ENCODE data around the gene PLCB3. TPM values are rescaled to one million over a fixed set of nuclear protein-coding genes. Genes with fewer than 3 reads are reported as not detected.
"Not testable (repeated sequence)": the region's sequence is repeated elsewhere in the genome, so short reads cannot be mapped to it uniquely, and the experiment has no call there.

PLCB3 gene
- total and polyA plus RNA-seq, 5 donors from 2014 or later, result 0.10 to 3.6 (median 0.31) TPM

GRCh38 chr11:64245797-64246620, 5.3 kb upstream of the PLCB3 start:
- Histone ChIP-seq H3K27ac (ENCODE audit: insufficient read depth, low read length, poor library complexity, severe bottlenecking) (peak overlapping the region; percentile 55), H3K27me3 (ENCODE audit: control insufficient read depth, insufficient read depth, low read length) (no peaks in the 10 kb centered on the region), H3K36me3 (ENCODE audit: control insufficient read depth, insufficient read depth, low read length) (peaks cover 4% of the 10 kb centered on the region), H3K4me1 (ENCODE audit: control insufficient read depth, insufficient read depth, low read length, poor library complexity, severe bottlenecking) (peaks cover 57% of the 10 kb centered on the region), H3K9me3 (ENCODE audit: control insufficient read depth in 2 of 2, low read length in 2 of 2) (no peaks in the 10 kb centered on the region), H3K4me3 (ENCODE audit: low read depth, low read length) (peak overlapping the region; percentile 37)
- DNase-seq (peak; percentile 38 to 62 (median 50)), ATAC-seq (ENCODE audit: low read depth in 2 of 2) (no peak)
- peaks cover 0 to 52% (median 21%) of the 10 kb centered on the region in 4 donors for H3K4me1 Mint-ChIP-seq
- H3K4me3 Mint-ChIP-seq, result peak overlapping the region; percentile 83 to 91 (median 86)
- H3K9me3 Mint-ChIP-seq, result peaks cover 0 to 2% (median 0%) of the 10 kb centered on the region in 7 donors
- H3K27ac Mint-ChIP-seq, result peak overlapping the region in 2 of 3 donors; percentile 48 to 85
- no peaks in the 10 kb centered on the region for H3K36me3 Mint-ChIP-seq
- H3K27me3 Mint-ChIP-seq, result no peaks in the 10 kb centered on the region

- not testable (repeated sequence) for H3K9me3 ChIP-seq (ENCODE audit: control insufficient read depth in 2 of 2, low read length in 2 of 2); H3K36me3 ChIP-seq (ENCODE audit: control insufficient read depth, insufficient read depth, low read length); DNase-seq; H3K27ac Mint-ChIP-seq; H3K27ac ChIP-seq (ENCODE audit: insufficient read depth, low read length, poor library complexity, severe bottlenecking); H3K4me3 ChIP-seq (ENCODE audit: low read depth, low read length); H3K36me3 Mint-ChIP-seq; H3K27me3 ChIP-seq (ENCODE audit: control insufficient read depth, insufficient read depth, low read length); H3K27me3 Mint-ChIP-seq; H3K9me3 Mint-ChIP-seq
- Mint-ChIP-seq H3K4me3 (peak overlapping the region; percentile 82 to 92 (median 89)), H3K4me1 (peaks cover 0 to 49% (median 21%) of the 10 kb centered on the region in 4 donors)
- H3K4me1 ChIP-seq (ENCODE audit: control insufficient read depth, insufficient read depth, low read length, poor library complexity, severe bottlenecking), result peaks cover 59% of the 10 kb centered on the region
- peak; percentile 4 to 17 for ATAC-seq (ENCODE audit: low read depth in 2 of 2)
These were observed 4.8 kb upstream of the PLCB3 start for GRCh38 chr11:64246621-64246870.

- peak; percentile 62 to 65 for ATAC-seq (ENCODE audit: low read depth in 2 of 2)
These were observed 4.2 kb upstream of the PLCB3 start, which contains the start of gene PPP1R14B for GRCh38 chr11:64246871-64247728. Gene PPP1R14B, minus strand, starts transcription at chr11:64246943. Its CDS starts 270 bp downstream, at chr11:64246673.

GRCh38 chr11:64247729-64248531, 3.4 kb upstream of the PLCB3 start:
- Mint-ChIP-seq H3K9me3 (peaks cover 0 to 2% (median 0%) of the 10 kb centered on the region in 7 donors), H3K4me3 (peak overlapping the region; percentile 66 to 92 (median 84)), H3K27me3 (no peaks in the 10 kb centered on the region), H3K27ac (peak overlapping the region in 2 of 3 donors; percentile 12 to 86), H3K36me3 (no peaks in the 10 kb centered on the region), H3K4me1 (peaks cover 0 to 49% (median 18%) of the 10 kb centered on the region in 4 donors)
- ATAC-seq (ENCODE audit: low read depth in 2 of 2) (no peak), DNase-seq (no peak)
- H3K27me3 ChIP-seq (ENCODE audit: control insufficient read depth, insufficient read depth, low read length), result no peaks in the 10 kb centered on the region
- no peaks in the 10 kb centered on the region for H3K9me3 ChIP-seq (ENCODE audit: control insufficient read depth in 2 of 2, low read length in 2 of 2)
- H3K27ac ChIP-seq (ENCODE audit: insufficient read depth, low read length, poor library complexity, severe bottlenecking), result no peak overlapping the region
- H3K36me3 ChIP-seq (ENCODE audit: control insufficient read depth, insufficient read depth, low read length), result peaks cover 4% of the 10 kb centered on the region
- H3K4me1 ChIP-seq (ENCODE audit: control insufficient read depth, insufficient read depth, low read length, poor library complexity, severe bottlenecking), result peaks cover 57% of the 10 kb centered on the region
- no peak overlapping the region for H3K4me3 ChIP-seq (ENCODE audit: low read depth, low read length)

More at GRCh38 chr11:64246871-64247728, 4.2 kb upstream of the PLCB3 start, which contains the start of gene PPP1R14B:
- peaks cover 0 to 2% (median 0%) of the 10 kb centered on the region in 7 donors for H3K9me3 Mint-ChIP-seq
- H3K27me3 Mint-ChIP-seq, result no peaks in the 10 kb centered on the region
- no peaks in the 10 kb centered on the region for H3K9me3 ChIP-seq (ENCODE audit: control insufficient read depth in 2 of 2, low read length in 2 of 2)
- H3K4me3 Mint-ChIP-seq, result peak within 1 kb of the TSS; percentile 83 to 92 (median 90)
- peaks cover 59% of the 10 kb centered on the region for H3K4me1 ChIP-seq (ENCODE audit: control insufficient read depth, insufficient read depth, low read length, poor library complexity, severe bottlenecking)
- H3K36me3 ChIP-seq (ENCODE audit: control insufficient read depth, insufficient read depth, low read length), result peaks cover 4% of the 10 kb centered on the region
- H3K27me3 ChIP-seq (ENCODE audit: control insufficient read depth, insufficient read depth, low read length), result no peaks in the 10 kb centered on the region
- DNase-seq, result peak; percentile 71 to 84 (median 78)
- peak within 1 kb of the TSS; percentile 64 for H3K27ac ChIP-seq (ENCODE audit: insufficient read depth, low read length, poor library complexity, severe bottlenecking)
- peak within 1 kb of the TSS; percentile 87 for H3K4me3 ChIP-seq (ENCODE audit: low read depth, low read length)
- peaks cover 0 to 54% (median 20%) of the 10 kb centered on the region in 4 donors for H3K4me1 Mint-ChIP-seq
- H3K36me3 Mint-ChIP-seq, result no peaks in the 10 kb centered on the region
- peak within 1 kb of the TSS; percentile 44 to 86 (median 85) for H3K27ac Mint-ChIP-seq

- H3K36me3 ChIP-seq (ENCODE audit: control insufficient read depth, insufficient read depth, low read length), result no peaks in the 10 kb centered on the region
- Mint-ChIP-seq H3K27ac (no peak overlapping the region), H3K4me3 (peak overlapping the region; percentile 3 to 92 (median 52)), H3K27me3 (no peaks in the 10 kb centered on the region), H3K36me3 (no peaks in the 10 kb centered on the region), H3K4me1 (peaks cover 0 to 45% (median 15%) of the 10 kb centered on the region in 4 donors), H3K9me3 (peaks cover 0 to 2% (median 0%) of the 10 kb centered on the region in 7 donors)
- ATAC-seq (ENCODE audit: low read depth in 2 of 2) (no peak), DNase-seq (no peak)
- H3K4me1 ChIP-seq (ENCODE audit: control insufficient read depth, insufficient read depth, low read length, poor library complexity, severe bottlenecking), result peaks cover 57% of the 10 kb centered on the region
- H3K27ac ChIP-seq (ENCODE audit: insufficient read depth, low read length, poor library complexity, severe bottlenecking), result no peak overlapping the region
- no peak overlapping the region for H3K4me3 ChIP-seq (ENCODE audit: low read depth, low read length)
- H3K27me3 ChIP-seq (ENCODE audit: control insufficient read depth, insufficient read depth, low read length), result no peaks in the 10 kb centered on the region
- no peaks in the 10 kb centered on the region for H3K9me3 ChIP-seq (ENCODE audit: control insufficient read depth in 2 of 2, low read length in 2 of 2)
These were observed 2.8 kb upstream of the PLCB3 start for GRCh38 chr11:64248578-64248977.

- peak overlapping the region in 1 of 3 donors; percentile 76 for H3K27ac Mint-ChIP-seq
- no peaks in the 10 kb centered on the region for H3K9me3 ChIP-seq (ENCODE audit: control insufficient read depth in 2 of 2, low read length in 2 of 2)
- peak overlapping the region; percentile 22 to 92 (median 36) for H3K4me3 Mint-ChIP-seq
- H3K9me3 Mint-ChIP-seq, result peaks cover 0 to 2% (median 0%) of the 10 kb centered on the region in 7 donors
- H3K27me3 ChIP-seq (ENCODE audit: control insufficient read depth, insufficient read depth, low read length), result no peaks in the 10 kb centered on the region
- H3K36me3 ChIP-seq (ENCODE audit: control insufficient read depth, insufficient read depth, low read length), result no peaks in the 10 kb centered on the region
- no peaks in the 10 kb centered on the region for H3K36me3 Mint-ChIP-seq
- DNase-seq (no peak), ATAC-seq (ENCODE audit: low read depth in 2 of 2) (no peak)
- H3K27ac ChIP-seq (ENCODE audit: insufficient read depth, low read length, poor library complexity, severe bottlenecking), result no peak overlapping the region
- peaks cover 57% of the 10 kb centered on the region for H3K4me1 ChIP-seq (ENCODE audit: control insufficient read depth, insufficient read depth, low read length, poor library complexity, severe bottlenecking)
- H3K4me1 Mint-ChIP-seq, result peaks cover 0 to 45% (median 13%) of the 10 kb centered on the region in 4 donors
- H3K27me3 Mint-ChIP-seq, result no peaks in the 10 kb centered on the region
- no peak overlapping the region for H3K4me3 ChIP-seq (ENCODE audit: low read depth, low read length)
These were observed 2.3 kb upstream of the PLCB3 start for GRCh38 chr11:64249038-64249437.
